BE2C (cell line): ENCODE results near the gene SECTM1.

Source experiments
- DNase-seq: peaks from one replicate; pipeline ENCODE4 v3.0.0-alpha.2; 2020
- H3K27me3 ChIP-seq: fragments of 250-450 bp; sonication (Bioruptor Pico); 2 replicates; pipeline ENCODE4 v1.5.1; 2020; ENCODE audit warnings: mild to moderate bottlenecking
- H3K36me3 ChIP-seq: fragments of 250-450 bp; sonication (Bioruptor Pico); 2 replicates; pipeline ENCODE4 v1.5.1; 2020; ENCODE audit warnings: mild to moderate bottlenecking
- H3K4me1 ChIP-seq: fragments of 250-450 bp; sonication (Bioruptor Pico); 2 replicates; pipeline ENCODE4 v1.5.1; 2020
- H3K4me3 ChIP-seq: 2 replicates; pipeline ENCODE4 v1.5.1; 2011; ENCODE audit warnings: low read depth, low read length
- H3K9me3 ChIP-seq: fragments of 250-450 bp; sonication (Bioruptor Pico); 2 replicates; pipeline ENCODE4 v1.5.1; 2020
- TF ChIP-seq, protein P1 (sequence below): IDR thresholded peaks from 2 replicates; pipeline ENCODE4 v1.5.1; 2012; ENCODE audit warnings: mild to moderate bottlenecking, low read depth, low read length

SECTM1 gene

GRCh38 chr17:82358465-82359350 is 25.1 kb upstream of the SECTM1 start, which contains the start of gene TEX19:
Gene TEX19, plus strand, starts transcription at chr17:82359247. Its CDS starts 2,904 bp downstream, at chr17:82362151.
- no peak within 1 kb of the TSS for H3K4me3 ChIP-seq
- TF ChIP-seq, protein P1, sequence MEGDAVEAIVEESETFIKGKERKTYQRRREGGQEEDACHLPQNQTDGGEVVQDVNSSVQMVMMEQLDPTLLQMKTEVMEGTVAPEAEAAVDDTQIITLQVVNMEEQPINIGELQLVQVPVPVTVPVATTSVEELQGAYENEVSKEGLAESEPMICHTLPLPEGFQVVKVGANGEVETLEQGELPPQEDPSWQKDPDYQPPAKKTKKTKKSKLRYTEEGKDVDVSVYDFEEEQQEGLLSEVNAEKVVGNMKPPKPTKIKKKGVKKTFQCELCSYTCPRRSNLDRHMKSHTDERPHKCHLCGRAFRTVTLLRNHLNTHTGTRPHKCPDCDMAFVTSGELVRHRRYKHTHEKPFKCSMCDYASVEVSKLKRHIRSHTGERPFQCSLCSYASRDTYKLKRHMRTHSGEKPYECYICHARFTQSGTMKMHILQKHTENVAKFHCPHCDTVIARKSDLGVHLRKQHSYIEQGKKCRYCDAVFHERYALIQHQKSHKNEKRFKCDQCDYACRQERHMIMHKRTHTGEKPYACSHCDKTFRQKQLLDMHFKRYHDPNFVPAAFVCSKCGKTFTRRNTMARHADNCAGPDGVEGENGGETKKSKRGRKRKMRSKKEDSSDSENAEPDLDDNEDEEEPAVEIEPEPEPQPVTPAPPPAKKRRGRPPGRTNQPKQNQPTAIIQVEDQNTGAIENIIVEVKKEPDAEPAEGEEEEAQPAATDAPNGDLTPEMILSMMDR = peak; percentile 20
- peaks cover 10% of the 10 kb centered on the region for H3K4me1 ChIP-seq
- no peaks in the 10 kb centered on the region; the same call in 1 of the 2 replicates for H3K36me3 ChIP-seq
- no peaks in the 10 kb centered on the region for H3K9me3 ChIP-seq
- DNase-seq = peak; percentile 53
- no peaks in the 10 kb centered on the region for H3K27me3 ChIP-seq

- TF ChIP-seq, protein P1 = no peak
- H3K4me1 ChIP-seq = peaks cover 10% of the 10 kb centered on the region
- no peak for DNase-seq
- H3K4me3 ChIP-seq = no peak overlapping the region
- no peaks in the 10 kb centered on the region; the same call in 1 of the 2 replicates for H3K36me3 ChIP-seq
- no peaks in the 10 kb centered on the region for H3K9me3 ChIP-seq
- no peaks in the 10 kb centered on the region for H3K27me3 ChIP-seq
These were observed 23.8 kb upstream of the SECTM1 start for GRCh38 chr17:82357394-82357793.

DNA sequence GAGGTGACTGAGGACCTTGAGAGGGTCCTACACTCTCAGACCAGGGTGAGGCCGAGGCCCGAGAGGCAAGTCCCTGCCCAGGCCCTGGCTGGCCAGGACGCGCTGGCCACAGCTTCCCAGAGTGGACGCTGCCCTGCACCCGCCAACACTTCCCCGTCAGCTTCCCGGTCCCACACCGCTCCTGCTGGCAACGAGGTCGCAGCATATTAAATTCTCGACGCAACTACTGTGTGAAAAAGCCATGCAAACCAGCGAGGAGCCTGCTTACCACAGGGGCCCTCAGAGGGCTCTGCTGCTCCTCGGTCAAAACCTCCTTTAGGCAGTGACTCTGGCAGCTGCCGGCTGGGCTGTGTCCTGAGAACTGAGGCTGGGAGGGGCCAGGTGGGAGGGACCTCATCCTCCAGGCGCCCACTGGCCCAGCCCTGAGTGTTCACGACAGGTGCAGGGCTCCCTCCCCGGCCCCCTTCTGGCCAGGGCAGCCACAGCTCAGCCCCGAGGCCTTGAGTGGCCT is 23.3 kb upstream of the SECTM1 start:
- no peaks in the 10 kb centered on the region; the same call in 1 of the 2 replicates for H3K36me3 ChIP-seq
- no peak overlapping the region for H3K4me3 ChIP-seq
- peak; percentile 20 for DNase-seq

DNA sequence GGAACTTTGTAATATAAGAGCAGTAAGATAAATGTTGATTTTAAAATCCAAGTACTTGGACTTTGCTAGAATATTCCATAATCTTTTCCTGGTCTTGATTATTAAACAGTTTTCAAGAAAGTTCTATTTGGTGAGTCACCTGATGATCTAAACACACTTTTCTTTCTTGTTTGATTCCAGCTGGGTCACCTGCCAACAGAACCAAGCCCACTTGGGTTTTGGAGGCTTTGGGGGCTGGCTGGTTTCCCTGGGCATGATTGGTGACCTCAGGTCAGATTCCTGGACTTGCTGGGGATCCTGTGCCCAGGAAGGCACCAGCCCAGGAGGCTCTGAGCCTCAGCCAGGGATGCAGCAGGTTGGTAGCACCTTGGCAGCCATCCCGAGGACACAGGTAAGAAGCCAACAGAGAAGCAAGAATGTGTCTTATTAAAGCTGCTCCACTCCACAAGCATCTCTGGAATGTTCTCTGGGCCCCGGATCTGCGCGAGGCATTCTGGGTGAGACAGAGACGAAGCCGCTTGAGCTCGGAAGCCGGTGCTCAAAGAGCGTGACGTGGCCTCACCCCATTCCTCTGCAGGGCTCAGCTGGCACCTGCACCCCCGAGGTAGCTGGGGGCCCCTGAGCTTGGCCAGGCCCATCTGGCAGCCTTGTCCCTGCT is 22.3 kb upstream of the SECTM1 start:
- Histone ChIP-seq H3K9me3 (no peaks in the 10 kb centered on the region), H3K4me3 (no peak overlapping the region), H3K27me3 (no peaks in the 10 kb centered on the region), H3K36me3 (no peaks in the 10 kb centered on the region), H3K4me1 (peaks cover 16% of the 10 kb centered on the region)
- TF ChIP-seq, protein P1 = no peak
- no peak for DNase-seq

More for the DNA sequence above, 23.3 kb upstream of the SECTM1 start:
- Histone ChIP-seq H3K9me3 (no peaks in the 10 kb centered on the region), H3K27me3 (no peaks in the 10 kb centered on the region), H3K4me1 (peaks cover 13% of the 10 kb centered on the region)
- TF ChIP-seq, protein P1 = no peak

DNA sequence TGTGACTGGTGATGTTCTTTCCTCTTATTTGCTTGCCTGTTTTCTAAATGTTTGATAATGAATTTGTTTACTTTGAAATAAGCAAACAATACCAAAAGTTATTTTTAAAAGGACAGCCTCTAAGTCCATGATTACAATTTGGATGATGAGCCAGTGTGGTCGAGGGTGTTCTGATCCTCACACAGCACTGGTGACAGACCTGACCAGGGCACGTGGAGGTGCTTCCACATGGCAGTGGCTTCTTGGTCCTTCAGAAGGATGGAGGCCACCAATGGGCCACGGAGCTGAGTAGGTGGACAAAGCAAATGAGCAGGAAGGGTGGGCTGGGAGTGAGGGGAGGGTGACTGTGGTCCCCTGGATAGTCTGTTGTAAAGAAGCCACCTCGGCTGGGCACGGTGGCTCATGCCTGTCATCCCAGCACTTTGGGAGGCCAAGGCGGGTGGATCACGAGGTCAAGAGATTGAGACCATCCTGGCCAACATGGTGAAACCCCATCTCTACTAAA is 21.3 kb upstream of the SECTM1 start:
- Histone ChIP-seq H3K9me3 (no peaks in the 10 kb centered on the region), H3K27me3 (no peaks in the 10 kb centered on the region), H3K4me3 (no peak overlapping the region), H3K4me1 (peaks cover 16% of the 10 kb centered on the region), H3K36me3 (no peaks in the 10 kb centered on the region)
- DNase-seq = no peak
- TF ChIP-seq, protein P1 = no peak
